ENCODE results near the gene DCST2. TPM values are rescaled to one million over a fixed set of nuclear protein-coding genes. Genes with fewer than 3 reads are reported as not detected.
A peak's percentile ranks its signal among the peaks of the same experiment; 100 is the strongest.

DCST2 gene
- total and polyA plus RNA-seq, 9 of the 15 experiments (the other 6 are each of a cell fraction or from before 2014, with no cell fraction given): 0.09 to 0.49 (median 0.11) TPM; not detected in 3

DNA sequence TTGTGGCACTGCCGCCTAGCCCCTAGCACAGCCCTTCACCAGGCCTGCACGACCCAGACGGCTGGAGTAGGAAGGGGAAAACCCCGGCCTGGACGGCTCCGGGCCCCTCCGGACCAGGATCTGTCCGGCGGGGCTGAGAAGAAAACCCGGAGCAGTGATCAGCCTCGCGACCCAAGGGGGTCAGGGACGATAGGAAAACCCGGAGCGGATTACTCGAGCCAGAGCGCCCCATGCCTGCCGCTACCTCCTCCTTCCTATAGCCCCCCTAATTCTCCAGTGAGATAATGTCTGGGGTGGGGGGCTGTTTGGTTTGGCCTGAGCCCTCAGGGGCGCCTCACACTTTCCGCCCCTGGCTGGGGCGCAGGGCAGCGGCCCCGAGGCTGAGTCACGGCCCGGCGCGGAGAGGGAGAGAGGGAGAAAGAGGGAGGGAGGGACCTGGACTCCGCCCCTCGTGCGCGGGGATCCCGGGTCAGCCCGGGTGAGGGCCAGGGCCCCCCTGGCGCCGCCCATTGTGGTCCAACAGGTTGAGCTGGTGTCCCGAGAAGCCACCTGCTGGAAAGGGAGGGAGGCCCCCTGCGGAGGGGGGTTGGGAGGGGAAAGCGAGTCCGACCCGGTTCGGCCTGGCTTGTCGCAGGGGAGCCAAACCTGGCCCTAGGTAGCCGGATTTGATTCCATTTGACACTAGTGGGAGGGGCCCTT is 32.7 kb downstream of the DCST2 start (continued):
- TF ChIP-seq, protein P1, sequence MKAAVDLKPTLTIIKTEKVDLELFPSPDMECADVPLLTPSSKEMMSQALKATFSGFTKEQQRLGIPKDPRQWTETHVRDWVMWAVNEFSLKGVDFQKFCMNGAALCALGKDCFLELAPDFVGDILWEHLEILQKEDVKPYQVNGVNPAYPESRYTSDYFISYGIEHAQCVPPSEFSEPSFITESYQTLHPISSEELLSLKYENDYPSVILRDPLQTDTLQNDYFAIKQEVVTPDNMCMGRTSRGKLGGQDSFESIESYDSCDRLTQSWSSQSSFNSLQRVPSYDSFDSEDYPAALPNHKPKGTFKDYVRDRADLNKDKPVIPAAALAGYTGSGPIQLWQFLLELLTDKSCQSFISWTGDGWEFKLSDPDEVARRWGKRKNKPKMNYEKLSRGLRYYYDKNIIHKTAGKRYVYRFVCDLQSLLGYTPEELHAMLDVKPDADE (conservative IDR thresholded peaks at IDR 0.05; ENCODE audit: control insufficient read depth, low read depth, low read length): peak; percentile 18; the same call in 1 of the 2 replicates
- TF ChIP-seq, protein P2, sequence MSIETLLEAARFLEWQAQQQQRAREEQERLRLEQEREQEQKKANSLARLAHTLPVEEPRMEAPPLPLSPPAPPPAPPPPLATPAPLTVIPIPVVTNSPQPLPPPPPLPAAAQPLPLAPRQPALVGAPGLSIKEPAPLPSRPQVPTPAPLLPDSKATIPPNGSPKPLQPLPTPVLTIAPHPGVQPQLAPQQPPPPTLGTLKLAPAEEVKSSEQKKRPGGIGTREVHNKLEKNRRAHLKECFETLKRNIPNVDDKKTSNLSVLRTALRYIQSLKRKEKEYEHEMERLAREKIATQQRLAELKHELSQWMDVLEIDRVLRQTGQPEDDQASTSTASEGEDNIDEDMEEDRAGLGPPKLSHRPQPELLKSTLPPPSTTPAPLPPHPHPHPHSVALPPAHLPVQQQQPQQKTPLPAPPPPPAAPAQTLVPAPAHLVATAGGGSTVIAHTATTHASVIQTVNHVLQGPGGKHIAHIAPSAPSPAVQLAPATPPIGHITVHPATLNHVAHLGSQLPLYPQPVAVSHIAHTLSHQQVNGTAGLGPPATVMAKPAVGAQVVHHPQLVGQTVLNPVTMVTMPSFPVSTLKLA (conservative IDR thresholded peaks at IDR 0.05): peak; percentile 89 to 93
- peak; percentile 47 for TF ChIP-seq ZFX (CRISPR knock-in tag; IDR thresholded peaks at IDR 0.05)
- 0 out of 2 replicates have a peak, but pooled peaks have one; percentile 21 for TF ChIP-seq ZNF224 (CRISPR knock-in tag; IDR thresholded peaks at IDR 0.05)
- TF ChIP-seq NFIC (IDR thresholded peaks at IDR 0.05): peak; percentile 60; the same call in 1 of the 2 replicates
- TF ChIP-seq NFRKB (IDR thresholded peaks at IDR 0.05; ENCODE audit: low read depth): peak; percentile 84
- TF ChIP-seq ZNF232 (CRISPR knock-in tag; IDR thresholded peaks at IDR 0.05): no peak
- peak in 1 of 2 experiments; percentile 71; a peak in 1 of 4 replicates for TF ChIP-seq FOXK2 (conservative IDR thresholded peaks at IDR 0.05 in 1 of 2, IDR thresholded peaks at IDR 0.05 in 1 of 2; ENCODE audit: low read depth in 2 of 2)
- TF ChIP-seq GTF2A2 (tag; IDR thresholded peaks at IDR 0.05): peak; percentile 58; the same call in 1 of the 2 replicates
- no peak for TF ChIP-seq RBM25 (IDR thresholded peaks at IDR 0.05; ENCODE audit: low read depth, low read length, severe bottlenecking)
- no peak for TF ChIP-seq ZNF644 (tag; IDR thresholded peaks at IDR 0.05; ENCODE audit: low read depth)
- TF ChIP-seq LEF1 (IDR thresholded peaks at IDR 0.05): peak; percentile 93
- TF ChIP-seq, protein P3, sequence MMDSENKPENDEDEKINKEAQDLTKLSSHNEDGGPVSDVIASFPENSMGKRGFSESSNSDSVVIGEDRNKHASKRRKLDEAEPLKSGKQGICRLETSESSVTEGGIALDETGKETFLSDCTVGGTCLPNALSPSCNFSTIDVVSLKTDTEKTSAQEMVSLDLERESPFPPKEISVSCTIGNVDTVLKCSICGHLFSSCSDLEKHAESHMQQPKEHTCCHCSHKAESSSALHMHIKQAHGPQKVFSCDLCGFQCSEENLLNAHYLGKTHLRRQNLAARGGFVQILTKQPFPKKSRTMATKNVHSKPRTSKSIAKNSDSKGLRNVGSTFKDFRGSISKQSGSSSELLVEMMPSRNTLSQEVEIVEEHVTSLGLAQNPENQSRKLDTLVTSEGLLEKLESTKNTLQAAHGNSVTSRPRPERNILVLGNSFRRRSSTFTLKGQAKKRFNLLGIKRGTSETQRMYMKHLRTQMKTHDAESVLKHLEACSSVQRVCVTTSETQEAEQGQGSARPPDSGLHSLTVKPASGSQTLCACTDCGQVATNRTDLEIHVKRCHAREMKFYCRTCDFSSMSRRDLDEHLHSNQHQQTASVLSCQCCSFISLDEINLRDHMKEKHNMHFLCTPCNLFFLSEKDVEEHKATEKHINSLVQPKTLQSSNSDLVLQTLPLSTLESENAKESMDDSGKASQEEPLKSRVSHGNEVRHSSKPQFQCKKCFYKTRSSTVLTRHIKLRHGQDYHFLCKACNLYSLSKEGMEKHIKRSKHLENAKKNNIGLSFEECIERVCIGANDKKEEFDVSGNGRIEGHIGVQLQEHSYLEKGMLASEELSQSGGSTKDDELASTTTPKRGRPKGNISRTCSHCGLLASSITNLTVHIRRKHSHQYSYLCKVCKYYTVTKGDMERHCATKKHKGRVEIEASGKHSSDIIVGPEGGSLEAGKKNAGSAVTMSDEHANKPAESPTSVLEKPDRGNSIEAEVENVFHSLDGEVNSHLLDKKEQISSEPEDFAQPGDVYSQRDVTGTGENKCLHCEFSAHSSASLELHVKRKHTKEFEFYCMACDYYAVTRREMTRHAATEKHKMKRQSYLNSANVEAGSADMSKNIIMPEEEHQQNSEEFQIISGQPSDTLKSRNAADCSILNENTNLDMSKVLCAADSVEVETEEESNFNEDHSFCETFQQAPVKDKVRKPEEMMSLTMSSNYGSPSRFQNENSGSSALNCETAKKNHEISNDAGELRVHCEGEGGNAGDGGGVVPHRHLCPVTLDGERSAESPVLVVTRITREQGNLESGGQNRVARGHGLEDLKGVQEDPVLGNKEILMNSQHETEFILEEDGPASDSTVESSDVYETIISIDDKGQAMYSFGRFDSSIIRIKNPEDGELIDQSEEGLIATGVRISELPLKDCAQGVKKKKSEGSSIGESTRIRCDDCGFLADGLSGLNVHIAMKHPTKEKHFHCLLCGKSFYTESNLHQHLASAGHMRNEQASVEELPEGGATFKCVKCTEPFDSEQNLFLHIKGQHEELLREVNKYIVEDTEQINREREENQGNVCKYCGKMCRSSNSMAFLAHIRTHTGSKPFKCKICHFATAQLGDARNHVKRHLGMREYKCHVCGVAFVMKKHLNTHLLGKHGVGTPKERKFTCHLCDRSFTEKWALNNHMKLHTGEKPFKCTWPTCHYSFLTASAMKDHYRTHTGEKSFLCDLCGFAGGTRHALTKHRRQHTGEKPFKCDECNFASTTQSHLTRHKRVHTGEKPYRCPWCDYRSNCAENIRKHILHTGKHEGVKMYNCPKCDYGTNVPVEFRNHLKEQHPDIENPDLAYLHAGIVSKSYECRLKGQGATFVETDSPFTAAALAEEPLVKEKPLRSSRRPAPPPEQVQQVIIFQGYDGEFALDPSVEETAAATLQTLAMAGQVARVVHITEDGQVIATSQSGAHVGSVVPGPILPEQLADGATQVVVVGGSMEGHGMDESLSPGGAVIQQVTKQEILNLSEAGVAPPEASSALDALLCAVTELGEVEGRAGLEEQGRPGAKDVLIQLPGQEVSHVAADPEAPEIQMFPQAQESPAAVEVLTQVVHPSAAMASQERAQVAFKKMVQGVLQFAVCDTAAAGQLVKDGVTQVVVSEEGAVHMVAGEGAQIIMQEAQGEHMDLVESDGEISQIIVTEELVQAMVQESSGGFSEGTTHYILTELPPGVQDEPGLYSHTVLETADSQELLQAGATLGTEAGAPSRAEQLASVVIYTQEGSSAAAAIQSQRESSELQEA (IDR thresholded peaks at IDR 0.05; ENCODE audit: low read depth): no peak
- TF ChIP-seq, protein P4, sequence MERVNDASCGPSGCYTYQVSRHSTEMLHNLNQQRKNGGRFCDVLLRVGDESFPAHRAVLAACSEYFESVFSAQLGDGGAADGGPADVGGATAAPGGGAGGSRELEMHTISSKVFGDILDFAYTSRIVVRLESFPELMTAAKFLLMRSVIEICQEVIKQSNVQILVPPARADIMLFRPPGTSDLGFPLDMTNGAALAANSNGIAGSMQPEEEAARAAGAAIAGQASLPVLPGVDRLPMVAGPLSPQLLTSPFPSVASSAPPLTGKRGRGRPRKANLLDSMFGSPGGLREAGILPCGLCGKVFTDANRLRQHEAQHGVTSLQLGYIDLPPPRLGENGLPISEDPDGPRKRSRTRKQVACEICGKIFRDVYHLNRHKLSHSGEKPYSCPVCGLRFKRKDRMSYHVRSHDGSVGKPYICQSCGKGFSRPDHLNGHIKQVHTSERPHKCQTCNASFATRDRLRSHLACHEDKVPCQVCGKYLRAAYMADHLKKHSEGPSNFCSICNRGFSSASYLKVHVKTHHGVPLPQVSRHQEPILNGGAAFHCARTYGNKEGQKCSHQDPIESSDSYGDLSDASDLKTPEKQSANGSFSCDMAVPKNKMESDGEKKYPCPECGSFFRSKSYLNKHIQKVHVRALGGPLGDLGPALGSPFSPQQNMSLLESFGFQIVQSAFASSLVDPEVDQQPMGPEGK (CRISPR knock-in tag; IDR thresholded peaks at IDR 0.05; ENCODE audit: borderline replicate concordance): peak; percentile 63; the same call in 1 of the 2 replicates

Data from K562 (cell line).